ENCODE measurements around the gene TRPM6.

The TRPM6 gene

DNA sequence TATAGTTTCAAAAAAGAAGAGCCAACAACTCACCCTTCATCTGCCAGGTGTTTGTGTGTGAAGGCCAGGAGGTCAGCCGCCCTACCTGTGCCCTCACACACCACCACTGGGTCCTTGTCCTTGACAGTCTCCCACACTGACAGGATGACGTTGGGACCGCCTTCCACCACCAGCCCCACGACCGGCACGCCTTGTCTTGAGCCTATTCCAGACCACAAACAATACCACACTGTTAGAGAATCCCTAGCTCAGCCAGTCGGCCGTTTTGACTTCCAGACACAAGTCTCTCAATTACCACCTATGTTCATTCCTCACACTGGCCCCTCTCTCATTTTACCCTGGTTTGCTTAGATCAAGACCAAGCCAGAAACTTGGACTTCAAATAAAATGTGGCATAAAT is 66.1 kb downstream of the TRPM6 start:
- Histone ChIP-seq H2AFZ (no peak overlapping the region), H3K4me1 (no peaks in the 10 kb centered on the region), H3K9me3 (ENCODE audit: control insufficient read depth, low read length) (no peaks in the 10 kb centered on the region), H3K27me3 (ENCODE audit: control insufficient read depth, insufficient read depth, low read length) (no peaks in the 10 kb centered on the region), H3K36me3 (ENCODE audit: control insufficient read depth, insufficient read depth, low read length) (no peaks in the 10 kb centered on the region), H3K27ac (no peak overlapping the region), H3K4me2 (ENCODE audit: low read length) (no peak overlapping the region), H3K9ac (no peak overlapping the region), H3K4me3 (ENCODE audit: low read depth, low read length) (no peak overlapping the region), H3K79me2 (no peaks in the 10 kb centered on the region)
- TF ChIP-seq, protein P1, sequence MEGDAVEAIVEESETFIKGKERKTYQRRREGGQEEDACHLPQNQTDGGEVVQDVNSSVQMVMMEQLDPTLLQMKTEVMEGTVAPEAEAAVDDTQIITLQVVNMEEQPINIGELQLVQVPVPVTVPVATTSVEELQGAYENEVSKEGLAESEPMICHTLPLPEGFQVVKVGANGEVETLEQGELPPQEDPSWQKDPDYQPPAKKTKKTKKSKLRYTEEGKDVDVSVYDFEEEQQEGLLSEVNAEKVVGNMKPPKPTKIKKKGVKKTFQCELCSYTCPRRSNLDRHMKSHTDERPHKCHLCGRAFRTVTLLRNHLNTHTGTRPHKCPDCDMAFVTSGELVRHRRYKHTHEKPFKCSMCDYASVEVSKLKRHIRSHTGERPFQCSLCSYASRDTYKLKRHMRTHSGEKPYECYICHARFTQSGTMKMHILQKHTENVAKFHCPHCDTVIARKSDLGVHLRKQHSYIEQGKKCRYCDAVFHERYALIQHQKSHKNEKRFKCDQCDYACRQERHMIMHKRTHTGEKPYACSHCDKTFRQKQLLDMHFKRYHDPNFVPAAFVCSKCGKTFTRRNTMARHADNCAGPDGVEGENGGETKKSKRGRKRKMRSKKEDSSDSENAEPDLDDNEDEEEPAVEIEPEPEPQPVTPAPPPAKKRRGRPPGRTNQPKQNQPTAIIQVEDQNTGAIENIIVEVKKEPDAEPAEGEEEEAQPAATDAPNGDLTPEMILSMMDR (IDR thresholded peaks at IDR 0.05) = no peak

DNA sequence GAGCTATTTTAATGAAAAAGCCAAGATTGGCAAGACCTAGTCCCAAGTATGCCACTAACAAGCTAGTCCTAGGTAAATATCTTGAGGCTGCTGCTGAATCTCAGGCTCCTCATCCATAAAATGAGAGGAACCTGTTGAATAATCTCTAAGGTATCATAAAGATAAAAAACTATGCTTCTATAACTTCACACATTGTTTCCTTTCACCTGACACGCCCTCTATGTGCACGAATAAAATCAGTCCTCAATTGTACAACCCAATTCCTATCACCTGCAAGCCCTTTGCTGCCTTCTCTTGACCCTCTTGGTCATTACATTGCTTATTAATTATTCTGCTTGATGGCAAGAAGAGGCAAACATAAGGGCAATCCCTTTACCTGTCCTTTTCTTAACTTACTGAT is 69.9 kb downstream of the TRPM6 start:
- no peaks in the 10 kb centered on the region for H3K27me3 ChIP-seq (ENCODE audit: control insufficient read depth, insufficient read depth, low read length)
- H2AFZ ChIP-seq = no peak overlapping the region
- H3K4me3 ChIP-seq (ENCODE audit: low read depth, low read length) = no peak overlapping the region
- H3K4me2 ChIP-seq (ENCODE audit: low read length) = no peak overlapping the region
- H3K79me2 ChIP-seq = no peaks in the 10 kb centered on the region
- no peaks in the 10 kb centered on the region for H3K4me1 ChIP-seq
- no peak overlapping the region for H3K9ac ChIP-seq
- TF ChIP-seq, protein P1 (IDR thresholded peaks at IDR 0.05) = no peak
- no peak overlapping the region for H3K27ac ChIP-seq
- H3K9me3 ChIP-seq (ENCODE audit: control insufficient read depth, low read length) = no peaks in the 10 kb centered on the region
- H3K36me3 ChIP-seq (ENCODE audit: control insufficient read depth, insufficient read depth, low read length) = no peaks in the 10 kb centered on the region

DNA sequence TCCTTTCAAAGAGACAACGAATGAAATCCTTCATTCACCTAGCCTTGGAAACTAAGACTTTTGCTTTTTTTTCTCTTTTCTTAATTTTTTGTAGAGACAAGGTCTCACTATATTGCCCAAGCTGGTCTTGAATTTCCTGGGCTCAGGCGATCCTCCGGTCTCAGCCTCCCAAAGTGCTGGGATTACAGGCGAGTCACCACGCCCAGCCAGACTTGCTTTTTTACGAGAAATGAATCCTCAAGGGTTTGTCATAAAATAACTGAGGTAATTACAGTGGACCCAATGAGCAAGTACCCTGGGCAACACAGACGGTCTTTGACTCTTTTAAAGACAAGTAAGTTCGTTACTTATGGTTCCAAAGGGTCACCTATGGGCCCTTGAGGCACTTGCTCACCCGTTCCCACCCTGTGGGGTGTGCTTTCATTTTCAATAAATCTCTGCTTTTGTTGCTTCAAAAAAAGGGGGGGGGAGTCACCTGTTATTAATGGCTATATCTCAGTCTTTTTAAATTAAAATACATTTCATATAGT is 70.4 kb downstream of the TRPM6 start:
- Histone ChIP-seq H3K4me3 (ENCODE audit: low read depth, low read length) (no peak overlapping the region), H3K36me3 (ENCODE audit: control insufficient read depth, insufficient read depth, low read length) (no peaks in the 10 kb centered on the region), H3K9ac (no peak overlapping the region), H3K79me2 (no peaks in the 10 kb centered on the region), H2AFZ (no peak overlapping the region), H3K4me2 (ENCODE audit: low read length) (no peak overlapping the region), H3K4me1 (no peaks in the 10 kb centered on the region), H3K9me3 (ENCODE audit: control insufficient read depth, low read length) (no peaks in the 10 kb centered on the region), H3K27ac (no peak overlapping the region), H3K27me3 (ENCODE audit: control insufficient read depth, insufficient read depth, low read length) (no peaks in the 10 kb centered on the region)
- TF ChIP-seq, protein P1 (IDR thresholded peaks at IDR 0.05) = no peak

DNA sequence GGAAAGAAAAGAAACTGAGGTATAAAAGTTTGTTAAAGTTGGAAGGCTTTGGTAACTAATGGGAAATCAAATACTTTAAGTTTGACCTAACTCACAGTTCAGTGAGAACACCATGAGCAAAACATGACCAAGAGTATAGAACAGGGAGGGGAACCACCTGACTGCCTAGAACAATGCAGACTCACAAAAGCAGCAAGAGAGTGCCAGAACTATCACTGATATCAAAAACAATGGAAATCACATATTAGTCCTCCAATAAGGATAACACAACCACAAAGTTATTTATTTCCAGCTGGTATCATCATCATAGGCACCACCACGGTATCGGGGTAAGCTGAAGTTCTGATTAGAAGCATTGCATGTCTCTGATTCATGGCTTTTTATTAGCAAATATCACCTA is 77.5 kb downstream of the TRPM6 start:
- H3K9ac ChIP-seq = no peak overlapping the region
- H3K4me3 ChIP-seq (ENCODE audit: low read depth, low read length) = no peak overlapping the region
- H3K9me3 ChIP-seq (ENCODE audit: control insufficient read depth, low read length) = no peaks in the 10 kb centered on the region
- no peak overlapping the region for H3K4me2 ChIP-seq (ENCODE audit: low read length)
- H3K79me2 ChIP-seq = no peaks in the 10 kb centered on the region
- no peak overlapping the region for H3K27ac ChIP-seq
- TF ChIP-seq, protein P1 (IDR thresholded peaks at IDR 0.05) = no peak
- no peak overlapping the region for H2AFZ ChIP-seq
- H3K36me3 ChIP-seq (ENCODE audit: control insufficient read depth, insufficient read depth, low read length) = no peaks in the 10 kb centered on the region
- no peaks in the 10 kb centered on the region for H3K4me1 ChIP-seq
- no peaks in the 10 kb centered on the region for H3K27me3 ChIP-seq (ENCODE audit: control insufficient read depth, insufficient read depth, low read length)

DNA sequence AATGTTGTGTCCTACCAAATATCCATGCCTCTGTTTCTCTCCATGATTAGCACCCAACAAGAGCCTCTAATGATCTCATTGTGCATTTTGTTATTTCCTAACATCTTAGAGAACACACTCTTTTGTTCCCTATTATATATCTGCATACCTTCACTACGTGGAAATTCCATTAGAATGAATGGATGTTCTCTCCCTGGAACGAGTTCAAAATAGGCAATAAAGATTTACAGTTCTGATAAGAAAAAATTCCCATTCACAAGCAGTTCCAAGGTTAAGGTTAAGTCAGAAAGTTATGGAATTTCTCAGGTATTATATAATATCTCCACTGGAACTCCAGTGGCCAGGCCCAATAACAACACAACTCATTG is 83.7 kb downstream of the TRPM6 start:
- H3K79me2 ChIP-seq = no peaks in the 10 kb centered on the region
- TF ChIP-seq, protein P1 (IDR thresholded peaks at IDR 0.05) = no peak
- no peaks in the 10 kb centered on the region for H3K27me3 ChIP-seq (ENCODE audit: control insufficient read depth, insufficient read depth, low read length)
- H3K9ac ChIP-seq = no peak overlapping the region
- no peaks in the 10 kb centered on the region for H3K36me3 ChIP-seq (ENCODE audit: control insufficient read depth, insufficient read depth, low read length)
- H3K4me2 ChIP-seq (ENCODE audit: low read length) = no peak overlapping the region
- no peaks in the 10 kb centered on the region for H3K4me1 ChIP-seq
- no peak overlapping the region for H3K4me3 ChIP-seq (ENCODE audit: low read depth, low read length)
- H3K27ac ChIP-seq = no peak overlapping the region
- H3K9me3 ChIP-seq (ENCODE audit: control insufficient read depth, low read length) = no peaks in the 10 kb centered on the region
- no peak overlapping the region for H2AFZ ChIP-seq
